ENCODE measurements around the gene SAMD11. TPM values are rescaled to one million over a fixed set of nuclear protein-coding genes. Genes with fewer than 3 reads are reported as not detected.

SAMD11 gene
- total RNA-seq, 1 donor from 2014 or later = 33.9 TPM

GRCh38 chr1:924656-925560 is 1.2 kb downstream of the SAMD11 start:
- DNase-seq (ENCODE audit: extremely low spot score in 2 of 2) = no peak
- Histone ChIP-seq H3K9me3 (no peaks in the 10 kb centered on the region), H3K27ac (no peak overlapping the region), H3K27me3 (peaks cover 4% of the 10 kb centered on the region), H3K4me3 (peak overlapping the region; percentile 37 to 69), H3K4me1 (peaks cover 46% of the 10 kb centered on the region), H3K36me3 (no peaks in the 10 kb centered on the region)
- intact Hi-C loops (cut with DNase I) = no loop called here
- TF ChIP-seq POLR2AphosphoS5 (IDR thresholded peaks at IDR 0.05; ENCODE audit: insufficient read depth in 1 of 2, low read depth in 1 of 2) (peak in 1 of 2 donors; percentile 6), CTCF (IDR thresholded peaks at IDR 0.05) (no peak)

GRCh38 chr1:925561-926421 is 2.1 kb downstream of the SAMD11 start:
- H3K27ac ChIP-seq = no peak overlapping the region
- H3K27me3 ChIP-seq = peaks cover 4% of the 10 kb centered on the region
- no peak for DNase-seq (ENCODE audit: extremely low spot score in 2 of 2)
- H3K4me3 ChIP-seq = peak overlapping the region; percentile 37 to 69
- TF ChIP-seq POLR2A (IDR thresholded peaks at IDR 0.05) = no peak
- no peak for TF ChIP-seq CTCF (IDR thresholded peaks at IDR 0.05)
- no peak for TF ChIP-seq POLR2AphosphoS5 (IDR thresholded peaks at IDR 0.05; ENCODE audit: insufficient read depth in 1 of 2, low read depth in 1 of 2)
- H3K36me3 ChIP-seq = no peaks in the 10 kb centered on the region
- peaks cover 37% of the 10 kb centered on the region for H3K4me1 ChIP-seq
- intact Hi-C loops (cut with DNase I) = no loop called here
- H3K9me3 ChIP-seq = no peaks in the 10 kb centered on the region

- Histone ChIP-seq H3K27ac (no peak overlapping the region), H3K4me1 (peaks cover 26% of the 10 kb centered on the region), H3K9me3 (no peaks in the 10 kb centered on the region), H3K27me3 (peaks cover 4% of the 10 kb centered on the region), H3K4me3 (no peak overlapping the region), H3K36me3 (no peaks in the 10 kb centered on the region)
- DNase-seq (ENCODE audit: extremely low spot score in 2 of 2) = no peak
- no peak for TF ChIP-seq POLR2A (IDR thresholded peaks at IDR 0.05)
- TF ChIP-seq CTCF (IDR thresholded peaks at IDR 0.05) = no peak
- TF ChIP-seq POLR2AphosphoS5 (IDR thresholded peaks at IDR 0.05; ENCODE audit: insufficient read depth in 1 of 2, low read depth in 1 of 2) = no peak
- intact Hi-C loops (cut with DNase I) = no loop called here
Measured at GRCh38 chr1:927234-927633, 3.5 kb downstream of the SAMD11 start.

GRCh38 chr1:927748-928147 is 4.0 kb downstream of the SAMD11 start:
- Histone ChIP-seq H3K27ac (no peak overlapping the region), H3K27me3 (peaks cover 4% of the 10 kb centered on the region), H3K9me3 (no peaks in the 10 kb centered on the region), H3K4me3 (no peak overlapping the region), H3K36me3 (no peaks in the 10 kb centered on the region), H3K4me1 (peaks cover 24% of the 10 kb centered on the region)
- TF ChIP-seq POLR2AphosphoS5 (IDR thresholded peaks at IDR 0.05; ENCODE audit: insufficient read depth in 1 of 2, low read depth in 1 of 2) (no peak), POLR2A (IDR thresholded peaks at IDR 0.05) (no peak), CTCF (IDR thresholded peaks at IDR 0.05) (no peak)
- DNase-seq (ENCODE audit: extremely low spot score in 2 of 2) = no peak
- intact Hi-C loops (cut with DNase I) = no loop called here
